CD14-positive monocyte (primary cell): Measurements from ENCODE around the gene LIPG. TPM values are rescaled to one million over a fixed set of nuclear protein-coding genes. Genes with fewer than 3 reads are reported as not detected.

Source experiments
- DNase-seq, 3 donors: peaks; one replicate each; pipeline ENCODE4 v3.0.0-alpha.2; 2011 to 2022
- H2AFZ ChIP-seq: 2 replicates; pipeline ENCODE4 v1.6.0; 2012; ENCODE audit warnings: mild to moderate bottlenecking, low read depth, low read length, inconsistent platforms; ENCODE audit not compliant: insufficient read depth, poor library complexity, severe bottlenecking
- H3K27ac ChIP-seq, 2 donors: 1 replicate in 1 of 2; 2 replicates in 1 of 2; pipeline ENCODE4 v1.5.1; 2012 to 2013; ENCODE audit warnings: low read length in 2 of 2, control low read depth in 1 of 2, inconsistent platforms in 1 of 2, low read depth in 1 of 2, mild to moderate bottlenecking in 1 of 2
- H3K27me3 ChIP-seq, 2 donors: one replicate each; pipeline versions ENCODE4 v1.6.0 to v1.6.1; 2011 to 2013; ENCODE audit warnings: low read length in 2 of 2; ENCODE audit not compliant: control insufficient read depth in 2 of 2, insufficient read depth in 2 of 2
- H3K36me3 ChIP-seq, 2 donors: replicated peaks in 1 of 2; 1 replicate in 1 of 2; 2 replicates in 1 of 2; pipeline versions ENCODE4 v1.5.1 to v1.6.1; 2012 to 2013; ENCODE audit warnings: low read length in 2 of 2, control low read depth in 1 of 2, inconsistent platforms in 1 of 2, mild to moderate bottlenecking in 1 of 2; ENCODE audit not compliant: insufficient read depth in 2 of 2, control insufficient read depth in 1 of 2
- H3K4me1 ChIP-seq, 2 donors: 1 replicate in 1 of 2; 2 replicates in 1 of 2; pipeline versions ENCODE4 v1.5.1 to v1.6.1; 2012 to 2013; ENCODE audit warnings: low read length in 2 of 2, control low read depth in 1 of 2, inconsistent platforms in 1 of 2, mild to moderate bottlenecking in 1 of 2, moderate library complexity in 1 of 2; ENCODE audit not compliant: insufficient read depth in 2 of 2, control insufficient read depth in 1 of 2
- H3K4me2 ChIP-seq: replicated peaks from 2 replicates; pipeline ENCODE3; 2012; ENCODE audit warnings: low read length, moderate library complexity, mild to moderate bottlenecking; ENCODE audit not compliant: poor library complexity, severe bottlenecking; ENCODE audit errors: extremely low read depth
- H3K4me3 ChIP-seq, 3 experiments: fragments of 200-600 bp in 1 of 3; sonication (generic) in 1 of 3; replicated peaks in 1 of 3; 1 replicate in 2 of 3; 2 replicates in 1 of 3; pipeline ENCODE4 v1.5.1; 2011 to 2013; ENCODE audit warnings: low read length in 3 of 3, mild to moderate bottlenecking in 3 of 3, control low read depth in 2 of 3, low read depth in 2 of 3, inconsistent platforms in 1 of 3, moderate library complexity in 1 of 3
- H3K79me2 ChIP-seq: 2 replicates; pipeline ENCODE4 v1.6.0; 2012; ENCODE audit warnings: mild to moderate bottlenecking, control low read depth, inconsistent platforms, low read length, moderate library complexity; ENCODE audit not compliant: insufficient read depth
- H3K9ac ChIP-seq: 2 replicates; pipeline ENCODE4 v1.6.0; 2017; ENCODE audit warnings: low read length, mild to moderate bottlenecking; ENCODE audit not compliant: insufficient read depth, poor library complexity, severe bottlenecking
- H3K9me3 ChIP-seq, 2 donors: replicated peaks in 1 of 2; 1 replicate in 1 of 2; 2 replicates in 1 of 2; pipeline versions ENCODE4 v1.5.1 to v1.6.1; 2012 to 2013; ENCODE audit warnings: low read length in 2 of 2, control low read depth in 1 of 2; ENCODE audit not compliant: control insufficient read depth in 1 of 2, insufficient read depth in 1 of 2
- H4K20me1 ChIP-seq: 2 replicates; pipeline ENCODE4 v1.6.0; 2012; ENCODE audit warnings: mild to moderate bottlenecking, low read length, control low read depth, moderate library complexity; ENCODE audit not compliant: insufficient read depth
- H3K27ac Mint-ChIP-seq, 7 donors: one replicate each; pipeline ENCODE4 v1.8.0; 2020; ENCODE audit warnings: mild to moderate bottlenecking in 7 of 7, mixed read lengths in 7 of 7, moderate library complexity in 6 of 7, inconsistent platforms in 2 of 7
- H3K27me3 Mint-ChIP-seq, 3 donors: one replicate each; pipeline ENCODE4 v1.8.0; 2021 to 2022; ENCODE audit warnings: low read depth in 3 of 3, mild to moderate bottlenecking in 3 of 3, mixed read lengths in 3 of 3, moderate library complexity in 3 of 3, inconsistent platforms in 1 of 3
- H3K36me3 Mint-ChIP-seq, 2 donors: one replicate each; pipeline ENCODE4 v1.8.0; 2020; ENCODE audit warnings: mixed read lengths in 2 of 2, inconsistent platforms in 1 of 2, mild to moderate bottlenecking in 1 of 2
- H3K4me1 Mint-ChIP-seq: one replicate; pipeline ENCODE4 v1.8.0; 2020; ENCODE audit warnings: mild to moderate bottlenecking, mixed read lengths
- H3K4me3 Mint-ChIP-seq, 2 donors: one replicate each; pipeline ENCODE4 v1.8.0; 2020; ENCODE audit warnings: mild to moderate bottlenecking in 2 of 2, mixed read lengths in 2 of 2, moderate library complexity in 1 of 2
- H3K9me3 Mint-ChIP-seq, 7 donors: one replicate each; pipeline ENCODE4 v1.8.0; 2020 to 2022; ENCODE audit warnings: mixed read lengths in 7 of 7, mild to moderate bottlenecking in 6 of 7, moderate library complexity in 6 of 7, inconsistent platforms in 2 of 7
- CTCF ChIP-seq: fragments of 200-600 bp; IDR thresholded peaks from one replicate; pipeline ENCODE4 v1.8.0; 2022; ENCODE audit warnings: antibody characterized with exemption, mild to moderate bottlenecking
- WGBS: methylation state at CpG from one replicate; pipeline ENCODE4 v1.1.5; 2013; ENCODE audit warnings: missing lambda C conversion rate; ENCODE audit not compliant: insufficient coverage; 5-methylcytosine and 5-hydroxymethylcytosine counted together
- intact Hi-C, 2 donors: fragments of 100-400 bp; cut with micrococcal nuclease; formaldehyde crosslinking; loops; one replicate each; pipeline versions ENCODE4 v1.15.0 to v1.15.1; 2023
- polyA plus RNA-seq, 3 donors: library from polyadenylated mRNA; depleted of rRNA in 1 of 3; unstranded in 2 of 3; stranded (reverse) in 1 of 3; fragments of 300-500 nt in 2 of 3; fragments of >200 nt in 1 of 3; fragmentation: Illumina TruSeq in 2 of 3; gene quantifications; 1 replicate in 2 of 3; 2 replicates in 1 of 3; pipeline ENCODE4 v1.2.3, GENCODE V29; 2012 to 2021

Gene LIPG
- polyA plus RNA-seq, 3 donors, result not detected

DNA sequence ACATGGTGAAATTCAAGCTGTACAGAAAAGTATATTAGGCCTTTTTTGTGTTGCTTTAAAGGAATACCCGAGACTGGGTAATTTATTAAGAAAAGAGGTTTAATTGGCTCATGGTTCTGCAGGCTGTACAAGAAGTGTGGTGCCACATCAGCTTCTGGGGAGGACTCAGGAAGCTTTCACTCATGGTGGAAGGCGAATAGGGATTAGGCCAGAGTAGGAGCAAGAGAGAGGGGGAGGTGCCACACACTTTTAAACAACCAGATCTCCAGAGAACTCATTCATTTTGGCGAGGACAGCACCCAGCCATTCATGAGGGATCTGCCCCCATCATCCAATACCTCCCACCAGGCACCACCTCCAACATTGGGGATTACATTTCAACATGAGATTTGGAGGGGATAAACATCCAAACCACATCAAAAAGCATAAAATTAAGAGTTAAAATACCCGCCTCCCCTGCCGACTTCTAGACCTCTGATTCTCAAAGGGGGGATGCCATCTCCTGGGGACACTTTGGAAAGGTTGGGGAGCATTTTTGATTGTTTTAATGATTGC, 15.1 kb upstream of the LIPG start:
- no peak overlapping the region for H3K27ac ChIP-seq
- intact Hi-C loops, result no loop called here
- WGBS, result 80% methylated on average over 1 of the region's 5 CpGs
- H3K4me2 ChIP-seq, result no peak overlapping the region
- TF ChIP-seq CTCF, result no peak
- Mint-ChIP-seq H3K4me1 (peaks cover 1% of the 10 kb centered on the region), H3K4me3 (no peak overlapping the region), H3K9me3 (peaks cover 0 to 2% (median 0%) of the 10 kb centered on the region in 7 donors), H3K27me3 (peaks cover 2 to 12% (median 11%) of the 10 kb centered on the region in 3 donors), H3K27ac (peak overlapping the region in 1 of 7 donors; percentile 60), H3K36me3 (no peaks in the 10 kb centered on the region)
- H3K79me2 ChIP-seq, result no peaks in the 10 kb centered on the region
- H3K36me3 ChIP-seq, result no peaks in the 10 kb centered on the region
- no peak overlapping the region for H3K4me3 ChIP-seq
- H3K27me3 ChIP-seq, result no peaks in the 10 kb centered on the region
- no peak overlapping the region for H2AFZ ChIP-seq
- no peaks in the 10 kb centered on the region for H4K20me1 ChIP-seq
- H3K4me1 ChIP-seq, result no peaks in the 10 kb centered on the region
- no peak for DNase-seq
- no peaks in the 10 kb centered on the region for H3K9me3 ChIP-seq
- no peak overlapping the region for H3K9ac ChIP-seq

GRCh38 chr18:49547701-49548100, 14.2 kb upstream of the LIPG start:
- no peak overlapping the region for H3K27ac ChIP-seq
- H3K36me3 ChIP-seq, result no peaks in the 10 kb centered on the region
- no peak overlapping the region for H3K4me3 Mint-ChIP-seq
- peaks cover 0 to 3% (median 0%) of the 10 kb centered on the region in 7 donors for H3K9me3 Mint-ChIP-seq
- H4K20me1 ChIP-seq, result no peaks in the 10 kb centered on the region
- H3K9ac ChIP-seq, result no peak overlapping the region
- no peak overlapping the region for H3K27ac Mint-ChIP-seq
- no peak overlapping the region for H3K4me2 ChIP-seq
- no peaks in the 10 kb centered on the region for H3K27me3 ChIP-seq
- H3K4me1 Mint-ChIP-seq, result peaks cover 1% of the 10 kb centered on the region
- no peaks in the 10 kb centered on the region for H3K36me3 Mint-ChIP-seq
- no peak for DNase-seq
- TF ChIP-seq CTCF, result no peak
- intact Hi-C loops, result no loop called here
- no peak overlapping the region for H3K4me3 ChIP-seq
- H3K4me1 ChIP-seq, result no peaks in the 10 kb centered on the region
- H2AFZ ChIP-seq, result no peak overlapping the region
- no CpG with 5 or more reads among the region's 1 CpG for WGBS
- peaks cover 0 to 3% of the 10 kb centered on the region in 2 donors for H3K9me3 ChIP-seq
- peaks cover 2 to 14% (median 13%) of the 10 kb centered on the region in 3 donors for H3K27me3 Mint-ChIP-seq
- H3K79me2 ChIP-seq, result no peaks in the 10 kb centered on the region
